WTC11 (cell line): ENCODE data around the gene GYPA. TPM values are rescaled to one million over a fixed set of nuclear protein-coding genes. Genes with fewer than 3 reads are reported as not detected.

ENCODE experiments used
- ATAC-seq: fragments of 200-7000 bp; cut with Tn5 transposase; 2 replicates; pipeline ENCODE4 v1.10.0; 2021; ENCODE audit warnings: mild to moderate bottlenecking, moderate library complexity
- CTCF ChIA-PET: fragments of 300-600 bp; sonication (Branson Sonifier 250); formaldehyde crosslinking; loops from one replicate; lab custom pipeline; 2021; ENCODE audit warnings: antibody characterized with exemption; lab: Charles Lee
- POLR2A ChIA-PET: fragments of 350-600 bp; sonication (Branson Sonifier 250); formaldehyde crosslinking; loops from one replicate; lab custom pipeline; 2021; ENCODE audit warnings: antibody characterized with exemption; lab: Charles Lee
- DNase-seq: peaks from one replicate; pipeline ENCODE4 v3.0.0; 2021; ENCODE audit warnings: low spot score
- H3K27ac Mint-ChIP-seq: 2 replicates; pipeline ENCODE4 v1.8.0; 2021; ENCODE audit warnings: mixed read lengths
- H3K27me3 Mint-ChIP-seq: 2 replicates; pipeline ENCODE4 v1.8.0; 2021; ENCODE audit warnings: low read depth, mild to moderate bottlenecking, moderate library complexity, mixed read lengths
- H3K36me3 Mint-ChIP-seq: 2 replicates; pipeline ENCODE4 v1.8.0; 2021; ENCODE audit warnings: mixed read lengths
- H3K4me1 Mint-ChIP-seq: 2 replicates; pipeline ENCODE4 v1.8.0; 2022; ENCODE audit warnings: mixed read lengths
- H3K4me3 Mint-ChIP-seq: 2 replicates; pipeline ENCODE4 v1.8.0; 2021; ENCODE audit warnings: mild to moderate bottlenecking, moderate library complexity, mixed read lengths
- H3K9me3 Mint-ChIP-seq: 2 replicates; pipeline ENCODE4 v1.8.0; 2021; ENCODE audit warnings: mixed read lengths
- ESRRA ChIP-seq: sonication (generic); formaldehyde crosslinking; IDR thresholded peaks from 2 replicates; pipeline ENCODE4 v1.8.1; 2022; ENCODE audit warnings: mild to moderate bottlenecking, missing genetic modification reagents, borderline replicate concordance
- FOXK1 ChIP-seq: sonication (generic); formaldehyde crosslinking; IDR thresholded peaks from 2 replicates; pipeline ENCODE4 v1.8.0; 2022; ENCODE audit warnings: mild to moderate bottlenecking, moderate library complexity, missing genetic modification reagents
- NR3C1 ChIP-seq: sonication (generic); formaldehyde crosslinking; conservative IDR thresholded peaks from 2 replicates; pipeline ENCODE4 v1.8.1; 2023; ENCODE audit warnings: low read depth, mild to moderate bottlenecking, missing genetic modification reagents
- OVOL2 ChIP-seq: fragments of 250-450 bp; sonication (Bioruptor Pico); IDR thresholded peaks from 2 replicates; pipeline ENCODE4 v1.9.0; 2021; ENCODE audit warnings: mild to moderate bottlenecking, borderline replicate concordance
- RELA ChIP-seq: sonication (generic); formaldehyde crosslinking; IDR thresholded peaks from 2 replicates; pipeline ENCODE4 v1.8.1; 2022; ENCODE audit warnings: missing genetic modification reagents, mild to moderate bottlenecking, borderline replicate concordance
- SMAD4 ChIP-seq: sonication (generic); formaldehyde crosslinking; IDR thresholded peaks from 2 replicates; pipeline ENCODE4 v1.8.0; 2022; ENCODE audit warnings: mild to moderate bottlenecking, missing genetic modification reagents
- ZNF121 ChIP-seq: sonication (generic); formaldehyde crosslinking; IDR thresholded peaks from 2 replicates; pipeline ENCODE4 v1.8.0; 2023; ENCODE audit warnings: missing genetic modification reagents
- ZNF317 ChIP-seq: sonication (generic); formaldehyde crosslinking; IDR thresholded peaks from 2 replicates; pipeline ENCODE4 v1.8.1; 2023; ENCODE audit warnings: low read depth, mild to moderate bottlenecking, moderate library complexity, missing genetic modification reagents, borderline replicate concordance
- ZNF396 ChIP-seq: fragments of 250-450 bp; sonication (Bioruptor Pico); IDR thresholded peaks from 2 replicates; pipeline ENCODE4 v1.8.0; 2021; ENCODE audit warnings: mild to moderate bottlenecking, moderate library complexity, borderline replicate concordance
- ZNF423 ChIP-seq: fragments of 250-450 bp; sonication (Bioruptor Pico); IDR thresholded peaks from 2 replicates; pipeline ENCODE4 v2.1.2; 2022; ENCODE audit warnings: mild to moderate bottlenecking, moderate library complexity
- total RNA-seq: library from RNA; stranded (reverse); gene quantifications from 3 replicates; pipeline ENCODE4 v1.2.3, GENCODE V29; 2021
- TF ChIP-seq, protein P1 (sequence below): fragments of 250-450 bp; sonication (Bioruptor Pico); conservative IDR thresholded peaks from 2 replicates; pipeline ENCODE4 v1.9.0; 2021; ENCODE audit warnings: mild to moderate bottlenecking
- TF ChIP-seq, protein P2 (sequence below): sonication (generic); formaldehyde crosslinking; IDR thresholded peaks from 2 replicates; pipeline ENCODE4 v1.8.1; 2023; ENCODE audit warnings: mild to moderate bottlenecking, missing genetic modification reagents
- TF ChIP-seq, protein P3 (sequence below): sonication (generic); formaldehyde crosslinking; IDR thresholded peaks from 2 replicates; pipeline ENCODE4 v1.8.1; 2023; ENCODE audit warnings: mild to moderate bottlenecking, missing genetic modification reagents
- TF ChIP-seq, protein P4 (sequence below): fragments of 200-600 bp; IDR thresholded peaks from 2 replicates; pipeline ENCODE4 v1.8.0; 2022; ENCODE audit warnings: antibody characterized with exemption
- TF ChIP-seq, protein P5 (sequence below): sonication (generic); formaldehyde crosslinking; IDR thresholded peaks from 2 replicates; pipeline ENCODE4 v1.8.1; 2022; ENCODE audit warnings: missing genetic modification reagents, borderline replicate concordance
- TF ChIP-seq, protein P6 (sequence below): fragments of 250-450 bp; sonication (Bioruptor Pico); IDR thresholded peaks from 2 replicates; pipeline ENCODE4 v1.9.0; 2021; ENCODE audit warnings: mild to moderate bottlenecking, borderline replicate concordance
- TF ChIP-seq, protein P7 (sequence below): sonication (generic); formaldehyde crosslinking; IDR thresholded peaks from 2 replicates; pipeline ENCODE4 v1.8.1; 2022; ENCODE audit warnings: low read depth, mild to moderate bottlenecking, moderate library complexity, missing genetic modification reagents, borderline replicate concordance
- TF ChIP-seq, protein P8 (sequence below): sonication (generic); formaldehyde crosslinking; conservative IDR thresholded peaks from 2 replicates; pipeline ENCODE4 v1.8.1; 2023; ENCODE audit warnings: mild to moderate bottlenecking, low read depth, missing genetic modification reagents, moderate library complexity
- TF ChIP-seq, protein P9 (sequence below): sonication (generic); formaldehyde crosslinking; IDR thresholded peaks from 2 replicates; pipeline ENCODE4 v1.8.0; 2022; ENCODE audit warnings: mild to moderate bottlenecking, missing genetic modification reagents

The GYPA gene
- total RNA-seq, 1 experiment from 2014 or later: 0.09 TPM

DNA sequence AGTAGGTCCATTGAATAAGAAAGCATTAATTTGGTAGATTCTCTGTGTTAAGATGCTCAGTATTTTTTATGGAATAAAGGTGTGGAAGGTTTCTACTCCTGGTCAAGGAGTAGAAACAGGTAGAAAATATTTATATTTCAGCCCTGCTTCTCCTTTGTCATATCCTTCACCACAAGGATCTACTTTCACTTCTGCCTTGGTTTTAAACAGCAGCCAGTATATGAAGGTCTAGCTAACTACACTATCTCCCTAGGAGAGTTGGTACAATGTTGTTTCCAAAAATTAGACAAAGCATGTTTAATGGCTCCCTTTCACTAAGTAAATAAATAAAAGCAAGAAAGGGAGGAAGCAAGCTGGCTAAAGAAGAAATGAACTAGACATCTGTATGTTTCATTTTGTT, 44.6 kb upstream of the GYPA start:
- no peak for ATAC-seq
- CTCF ChIA-PET: no interaction called here
- TF ChIP-seq RELA (no peak), ESRRA (CRISPR knock-in tag) (no peak), OVOL2 (CRISPR knock-in tag) (no peak), FOXK1 (CRISPR knock-in tag) (no peak), NR3C1 (CRISPR knock-in tag) (no peak), ZNF396 (CRISPR knock-in tag) (no peak), ZNF317 (CRISPR knock-in tag) (no peak), ZNF423 (no peak), ZNF121 (CRISPR knock-in tag) (no peak), SMAD4 (CRISPR knock-in tag) (no peak)
- TF ChIP-seq, protein P1, sequence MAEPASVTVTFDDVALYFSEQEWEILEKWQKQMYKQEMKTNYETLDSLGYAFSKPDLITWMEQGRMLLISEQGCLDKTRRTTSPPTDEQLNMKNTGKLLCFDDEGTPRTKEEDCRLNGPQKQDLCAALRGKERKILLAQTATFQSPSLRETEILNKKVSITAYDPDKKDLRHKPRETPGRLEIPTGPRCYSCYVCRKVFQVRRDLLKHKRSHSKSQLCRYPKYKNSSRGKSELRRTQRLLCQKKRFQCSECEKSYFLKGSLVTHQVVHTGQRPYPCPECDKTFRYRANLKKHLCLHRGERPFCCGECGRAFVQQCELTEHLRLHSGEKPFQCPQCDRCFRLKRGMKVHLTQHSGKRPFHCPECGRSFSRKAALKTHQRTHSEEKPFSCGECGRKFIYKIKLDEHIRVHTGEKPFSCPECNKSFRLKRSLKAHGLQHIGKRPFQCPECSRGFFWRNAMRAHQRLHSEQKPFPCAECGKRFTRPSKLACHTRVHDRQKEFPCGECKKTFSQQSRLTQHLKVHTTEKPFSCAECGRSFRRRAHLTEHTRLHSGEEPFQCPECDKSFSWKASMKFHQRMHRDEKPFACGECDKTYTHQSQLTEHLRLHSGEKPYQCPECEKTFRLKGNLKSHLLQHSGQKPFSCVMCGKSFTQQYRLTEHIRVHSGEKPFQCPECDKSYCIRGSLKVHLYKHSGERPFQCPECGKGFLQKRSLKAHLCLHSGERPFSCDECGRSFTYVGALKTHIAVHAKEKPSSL: no peak
- TF ChIP-seq, protein P2, sequence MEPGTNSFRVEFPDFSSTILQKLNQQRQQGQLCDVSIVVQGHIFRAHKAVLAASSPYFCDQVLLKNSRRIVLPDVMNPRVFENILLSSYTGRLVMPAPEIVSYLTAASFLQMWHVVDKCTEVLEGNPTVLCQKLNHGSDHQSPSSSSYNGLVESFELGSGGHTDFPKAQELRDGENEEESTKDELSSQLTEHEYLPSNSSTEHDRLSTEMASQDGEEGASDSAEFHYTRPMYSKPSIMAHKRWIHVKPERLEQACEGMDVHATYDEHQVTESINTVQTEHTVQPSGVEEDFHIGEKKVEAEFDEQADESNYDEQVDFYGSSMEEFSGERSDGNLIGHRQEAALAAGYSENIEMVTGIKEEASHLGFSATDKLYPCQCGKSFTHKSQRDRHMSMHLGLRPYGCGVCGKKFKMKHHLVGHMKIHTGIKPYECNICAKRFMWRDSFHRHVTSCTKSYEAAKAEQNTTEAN (CRISPR knock-in tag): no peak
- TF ChIP-seq, protein P3, sequence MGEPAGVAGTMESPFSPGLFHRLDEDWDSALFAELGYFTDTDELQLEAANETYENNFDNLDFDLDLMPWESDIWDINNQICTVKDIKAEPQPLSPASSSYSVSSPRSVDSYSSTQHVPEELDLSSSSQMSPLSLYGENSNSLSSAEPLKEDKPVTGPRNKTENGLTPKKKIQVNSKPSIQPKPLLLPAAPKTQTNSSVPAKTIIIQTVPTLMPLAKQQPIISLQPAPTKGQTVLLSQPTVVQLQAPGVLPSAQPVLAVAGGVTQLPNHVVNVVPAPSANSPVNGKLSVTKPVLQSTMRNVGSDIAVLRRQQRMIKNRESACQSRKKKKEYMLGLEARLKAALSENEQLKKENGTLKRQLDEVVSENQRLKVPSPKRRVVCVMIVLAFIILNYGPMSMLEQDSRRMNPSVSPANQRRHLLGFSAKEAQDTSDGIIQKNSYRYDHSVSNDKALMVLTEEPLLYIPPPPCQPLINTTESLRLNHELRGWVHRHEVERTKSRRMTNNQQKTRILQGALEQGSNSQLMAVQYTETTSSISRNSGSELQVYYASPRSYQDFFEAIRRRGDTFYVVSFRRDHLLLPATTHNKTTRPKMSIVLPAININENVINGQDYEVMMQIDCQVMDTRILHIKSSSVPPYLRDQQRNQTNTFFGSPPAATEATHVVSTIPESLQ: no peak
- TF ChIP-seq, protein P4, sequence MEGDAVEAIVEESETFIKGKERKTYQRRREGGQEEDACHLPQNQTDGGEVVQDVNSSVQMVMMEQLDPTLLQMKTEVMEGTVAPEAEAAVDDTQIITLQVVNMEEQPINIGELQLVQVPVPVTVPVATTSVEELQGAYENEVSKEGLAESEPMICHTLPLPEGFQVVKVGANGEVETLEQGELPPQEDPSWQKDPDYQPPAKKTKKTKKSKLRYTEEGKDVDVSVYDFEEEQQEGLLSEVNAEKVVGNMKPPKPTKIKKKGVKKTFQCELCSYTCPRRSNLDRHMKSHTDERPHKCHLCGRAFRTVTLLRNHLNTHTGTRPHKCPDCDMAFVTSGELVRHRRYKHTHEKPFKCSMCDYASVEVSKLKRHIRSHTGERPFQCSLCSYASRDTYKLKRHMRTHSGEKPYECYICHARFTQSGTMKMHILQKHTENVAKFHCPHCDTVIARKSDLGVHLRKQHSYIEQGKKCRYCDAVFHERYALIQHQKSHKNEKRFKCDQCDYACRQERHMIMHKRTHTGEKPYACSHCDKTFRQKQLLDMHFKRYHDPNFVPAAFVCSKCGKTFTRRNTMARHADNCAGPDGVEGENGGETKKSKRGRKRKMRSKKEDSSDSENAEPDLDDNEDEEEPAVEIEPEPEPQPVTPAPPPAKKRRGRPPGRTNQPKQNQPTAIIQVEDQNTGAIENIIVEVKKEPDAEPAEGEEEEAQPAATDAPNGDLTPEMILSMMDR: no peak
- TF ChIP-seq, protein P5, sequence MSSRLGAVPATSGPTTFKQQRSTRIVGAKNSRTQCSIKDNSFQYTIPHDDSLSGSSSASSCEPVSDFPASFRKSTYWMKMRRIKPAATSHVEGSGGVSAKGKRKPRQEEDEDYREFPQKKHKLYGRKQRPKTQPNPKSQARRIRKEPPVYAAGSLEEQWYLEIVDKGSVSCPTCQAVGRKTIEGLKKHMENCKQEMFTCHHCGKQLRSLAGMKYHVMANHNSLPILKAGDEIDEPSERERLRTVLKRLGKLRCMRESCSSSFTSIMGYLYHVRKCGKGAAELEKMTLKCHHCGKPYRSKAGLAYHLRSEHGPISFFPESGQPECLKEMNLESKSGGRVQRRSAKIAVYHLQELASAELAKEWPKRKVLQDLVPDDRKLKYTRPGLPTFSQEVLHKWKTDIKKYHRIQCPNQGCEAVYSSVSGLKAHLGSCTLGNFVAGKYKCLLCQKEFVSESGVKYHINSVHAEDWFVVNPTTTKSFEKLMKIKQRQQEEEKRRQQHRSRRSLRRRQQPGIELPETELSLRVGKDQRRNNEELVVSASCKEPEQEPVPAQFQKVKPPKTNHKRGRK (CRISPR knock-in tag): no peak
- TF ChIP-seq, protein P6, sequence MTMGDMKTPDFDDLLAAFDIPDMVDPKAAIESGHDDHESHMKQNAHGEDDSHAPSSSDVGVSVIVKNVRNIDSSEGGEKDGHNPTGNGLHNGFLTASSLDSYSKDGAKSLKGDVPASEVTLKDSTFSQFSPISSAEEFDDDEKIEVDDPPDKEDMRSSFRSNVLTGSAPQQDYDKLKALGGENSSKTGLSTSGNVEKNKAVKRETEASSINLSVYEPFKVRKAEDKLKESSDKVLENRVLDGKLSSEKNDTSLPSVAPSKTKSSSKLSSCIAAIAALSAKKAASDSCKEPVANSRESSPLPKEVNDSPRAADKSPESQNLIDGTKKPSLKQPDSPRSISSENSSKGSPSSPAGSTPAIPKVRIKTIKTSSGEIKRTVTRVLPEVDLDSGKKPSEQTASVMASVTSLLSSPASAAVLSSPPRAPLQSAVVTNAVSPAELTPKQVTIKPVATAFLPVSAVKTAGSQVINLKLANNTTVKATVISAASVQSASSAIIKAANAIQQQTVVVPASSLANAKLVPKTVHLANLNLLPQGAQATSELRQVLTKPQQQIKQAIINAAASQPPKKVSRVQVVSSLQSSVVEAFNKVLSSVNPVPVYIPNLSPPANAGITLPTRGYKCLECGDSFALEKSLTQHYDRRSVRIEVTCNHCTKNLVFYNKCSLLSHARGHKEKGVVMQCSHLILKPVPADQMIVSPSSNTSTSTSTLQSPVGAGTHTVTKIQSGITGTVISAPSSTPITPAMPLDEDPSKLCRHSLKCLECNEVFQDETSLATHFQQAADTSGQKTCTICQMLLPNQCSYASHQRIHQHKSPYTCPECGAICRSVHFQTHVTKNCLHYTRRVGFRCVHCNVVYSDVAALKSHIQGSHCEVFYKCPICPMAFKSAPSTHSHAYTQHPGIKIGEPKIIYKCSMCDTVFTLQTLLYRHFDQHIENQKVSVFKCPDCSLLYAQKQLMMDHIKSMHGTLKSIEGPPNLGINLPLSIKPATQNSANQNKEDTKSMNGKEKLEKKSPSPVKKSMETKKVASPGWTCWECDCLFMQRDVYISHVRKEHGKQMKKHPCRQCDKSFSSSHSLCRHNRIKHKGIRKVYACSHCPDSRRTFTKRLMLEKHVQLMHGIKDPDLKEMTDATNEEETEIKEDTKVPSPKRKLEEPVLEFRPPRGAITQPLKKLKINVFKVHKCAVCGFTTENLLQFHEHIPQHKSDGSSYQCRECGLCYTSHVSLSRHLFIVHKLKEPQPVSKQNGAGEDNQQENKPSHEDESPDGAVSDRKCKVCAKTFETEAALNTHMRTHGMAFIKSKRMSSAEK: no peak
- TF ChIP-seq, protein P7, sequence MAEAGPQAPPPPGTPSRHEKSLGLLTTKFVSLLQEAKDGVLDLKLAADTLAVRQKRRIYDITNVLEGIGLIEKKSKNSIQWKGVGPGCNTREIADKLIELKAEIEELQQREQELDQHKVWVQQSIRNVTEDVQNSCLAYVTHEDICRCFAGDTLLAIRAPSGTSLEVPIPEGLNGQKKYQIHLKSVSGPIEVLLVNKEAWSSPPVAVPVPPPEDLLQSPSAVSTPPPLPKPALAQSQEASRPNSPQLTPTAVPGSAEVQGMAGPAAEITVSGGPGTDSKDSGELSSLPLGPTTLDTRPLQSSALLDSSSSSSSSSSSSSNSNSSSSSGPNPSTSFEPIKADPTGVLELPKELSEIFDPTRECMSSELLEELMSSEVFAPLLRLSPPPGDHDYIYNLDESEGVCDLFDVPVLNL (CRISPR knock-in tag): no peak
- TF ChIP-seq, protein P8, sequence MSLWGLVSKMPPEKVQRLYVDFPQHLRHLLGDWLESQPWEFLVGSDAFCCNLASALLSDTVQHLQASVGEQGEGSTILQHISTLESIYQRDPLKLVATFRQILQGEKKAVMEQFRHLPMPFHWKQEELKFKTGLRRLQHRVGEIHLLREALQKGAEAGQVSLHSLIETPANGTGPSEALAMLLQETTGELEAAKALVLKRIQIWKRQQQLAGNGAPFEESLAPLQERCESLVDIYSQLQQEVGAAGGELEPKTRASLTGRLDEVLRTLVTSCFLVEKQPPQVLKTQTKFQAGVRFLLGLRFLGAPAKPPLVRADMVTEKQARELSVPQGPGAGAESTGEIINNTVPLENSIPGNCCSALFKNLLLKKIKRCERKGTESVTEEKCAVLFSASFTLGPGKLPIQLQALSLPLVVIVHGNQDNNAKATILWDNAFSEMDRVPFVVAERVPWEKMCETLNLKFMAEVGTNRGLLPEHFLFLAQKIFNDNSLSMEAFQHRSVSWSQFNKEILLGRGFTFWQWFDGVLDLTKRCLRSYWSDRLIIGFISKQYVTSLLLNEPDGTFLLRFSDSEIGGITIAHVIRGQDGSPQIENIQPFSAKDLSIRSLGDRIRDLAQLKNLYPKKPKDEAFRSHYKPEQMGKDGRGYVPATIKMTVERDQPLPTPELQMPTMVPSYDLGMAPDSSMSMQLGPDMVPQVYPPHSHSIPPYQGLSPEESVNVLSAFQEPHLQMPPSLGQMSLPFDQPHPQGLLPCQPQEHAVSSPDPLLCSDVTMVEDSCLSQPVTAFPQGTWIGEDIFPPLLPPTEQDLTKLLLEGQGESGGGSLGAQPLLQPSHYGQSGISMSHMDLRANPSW (CRISPR knock-in tag): no peak
- TF ChIP-seq, protein P9, sequence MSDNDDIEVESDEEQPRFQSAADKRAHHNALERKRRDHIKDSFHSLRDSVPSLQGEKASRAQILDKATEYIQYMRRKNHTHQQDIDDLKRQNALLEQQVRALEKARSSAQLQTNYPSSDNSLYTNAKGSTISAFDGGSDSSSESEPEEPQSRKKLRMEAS (CRISPR knock-in tag): no peak
- POLR2A ChIA-PET: no interaction called here
- H3K9me3 Mint-ChIP-seq: no peaks in the 10 kb centered on the region
- peaks cover 11% of the 10 kb centered on the region for H3K27me3 Mint-ChIP-seq
- H3K36me3 Mint-ChIP-seq: no peaks in the 10 kb centered on the region
- peaks cover 12% of the 10 kb centered on the region for H3K4me1 Mint-ChIP-seq
- DNase-seq: no peak
- H3K27ac Mint-ChIP-seq: no peak overlapping the region
- no peak overlapping the region for H3K4me3 Mint-ChIP-seq
